Liver (tissue), 3 donors: ENCODE results near the gene CARD9.

Source experiments
- CTCF ChIP-seq: fragments of 150-350 bp; IDR thresholded peaks from 2 replicates; pipeline ENCODE4 v1.5.1; 2017; ENCODE audit warnings: improper control_type of control experiment, low read depth, low read length; ENCODE audit not compliant: missing input control
- EGR1 ChIP-seq, 2 donors: IDR thresholded peaks; 2 replicates each; pipeline ENCODE4 v1.6.1; 2016 to 2018; ENCODE audit warnings: antibody characterized with exemption in 2 of 2, low read depth in 2 of 2
- FOXA1 ChIP-seq: IDR thresholded peaks from 2 replicates; pipeline ENCODE4 v1.6.1; 2016; ENCODE audit warnings: antibody characterized with exemption
- GABPA ChIP-seq, 2 donors: IDR thresholded peaks in 1 of 2; conservative IDR thresholded peaks in 1 of 2; 2 replicates each; pipeline ENCODE4 v1.6.1; 2016; ENCODE audit warnings: antibody characterized with exemption in 2 of 2, mild to moderate bottlenecking in 1 of 2, moderate library complexity in 1 of 2
- MAX ChIP-seq: IDR thresholded peaks from 2 replicates; pipeline ENCODE4 v1.6.1; 2016; ENCODE audit warnings: antibody characterized with exemption
- NR2F2 ChIP-seq: IDR thresholded peaks from 2 replicates; pipeline ENCODE4 v1.6.1; 2016; ENCODE audit warnings: antibody characterized with exemption
- RAD21 ChIP-seq, 2 donors: IDR thresholded peaks; 2 replicates each; pipeline ENCODE4 v1.6.1; 2016; ENCODE audit warnings: antibody characterized with exemption in 2 of 2, mild to moderate bottlenecking in 2 of 2
- TAF1 ChIP-seq: conservative IDR thresholded peaks from 2 replicates; pipeline ENCODE4 v1.6.1; 2016; ENCODE audit warnings: antibody characterized with exemption, mild to moderate bottlenecking
- TF ChIP-seq, protein P1 (sequence below): IDR thresholded peaks from 2 replicates; pipeline ENCODE4 v1.6.1; 2016; ENCODE audit warnings: antibody characterized with exemption, mild to moderate bottlenecking
- TF ChIP-seq, protein P2 (sequence below): IDR thresholded peaks from 2 replicates; pipeline ENCODE4 v1.6.1; 2016; ENCODE audit warnings: antibody characterized with exemption
- donor health status: healthy.
- donor health status: healthy.

DNA sequence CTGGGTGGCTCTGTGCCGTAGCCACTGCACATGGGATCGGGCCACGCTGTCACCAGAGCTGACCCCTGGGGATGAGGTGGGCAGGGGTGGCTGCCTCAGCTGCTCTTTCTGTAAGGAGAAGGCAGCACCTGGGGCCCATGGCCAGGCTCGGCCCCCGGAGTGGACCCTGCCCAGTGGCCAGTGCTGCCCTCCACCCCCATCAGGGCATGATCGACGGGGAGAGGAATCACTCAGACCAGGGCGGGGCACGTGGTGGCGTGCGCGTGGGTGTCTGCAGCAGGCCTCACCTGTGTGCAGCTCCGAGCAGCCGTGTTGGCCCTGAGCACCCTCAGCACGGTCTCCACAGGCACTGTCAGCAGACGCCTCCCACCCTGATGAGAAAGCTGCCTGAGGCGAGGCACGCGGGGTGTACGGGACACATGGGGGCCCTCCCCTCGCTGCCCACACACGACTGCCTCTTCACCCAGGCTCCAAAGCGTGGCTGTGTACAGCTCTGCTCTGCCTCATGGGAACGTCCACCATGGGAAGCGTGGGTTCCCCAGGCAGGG, 8.6 kb upstream of the CARD9 start:
- no peak for TF ChIP-seq CTCF
- TF ChIP-seq, protein P1, sequence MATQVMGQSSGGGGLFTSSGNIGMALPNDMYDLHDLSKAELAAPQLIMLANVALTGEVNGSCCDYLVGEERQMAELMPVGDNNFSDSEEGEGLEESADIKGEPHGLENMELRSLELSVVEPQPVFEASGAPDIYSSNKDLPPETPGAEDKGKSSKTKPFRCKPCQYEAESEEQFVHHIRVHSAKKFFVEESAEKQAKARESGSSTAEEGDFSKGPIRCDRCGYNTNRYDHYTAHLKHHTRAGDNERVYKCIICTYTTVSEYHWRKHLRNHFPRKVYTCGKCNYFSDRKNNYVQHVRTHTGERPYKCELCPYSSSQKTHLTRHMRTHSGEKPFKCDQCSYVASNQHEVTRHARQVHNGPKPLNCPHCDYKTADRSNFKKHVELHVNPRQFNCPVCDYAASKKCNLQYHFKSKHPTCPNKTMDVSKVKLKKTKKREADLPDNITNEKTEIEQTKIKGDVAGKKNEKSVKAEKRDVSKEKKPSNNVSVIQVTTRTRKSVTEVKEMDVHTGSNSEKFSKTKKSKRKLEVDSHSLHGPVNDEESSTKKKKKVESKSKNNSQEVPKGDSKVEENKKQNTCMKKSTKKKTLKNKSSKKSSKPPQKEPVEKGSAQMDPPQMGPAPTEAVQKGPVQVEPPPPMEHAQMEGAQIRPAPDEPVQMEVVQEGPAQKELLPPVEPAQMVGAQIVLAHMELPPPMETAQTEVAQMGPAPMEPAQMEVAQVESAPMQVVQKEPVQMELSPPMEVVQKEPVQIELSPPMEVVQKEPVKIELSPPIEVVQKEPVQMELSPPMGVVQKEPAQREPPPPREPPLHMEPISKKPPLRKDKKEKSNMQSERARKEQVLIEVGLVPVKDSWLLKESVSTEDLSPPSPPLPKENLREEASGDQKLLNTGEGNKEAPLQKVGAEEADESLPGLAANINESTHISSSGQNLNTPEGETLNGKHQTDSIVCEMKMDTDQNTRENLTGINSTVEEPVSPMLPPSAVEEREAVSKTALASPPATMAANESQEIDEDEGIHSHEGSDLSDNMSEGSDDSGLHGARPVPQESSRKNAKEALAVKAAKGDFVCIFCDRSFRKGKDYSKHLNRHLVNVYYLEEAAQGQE, result no peak
- no peak for TF ChIP-seq RAD21 (IDR thresholded peaks at IDR 0.05)
- no peak for TF ChIP-seq EGR1 (IDR thresholded peaks at IDR 0.05; ENCODE audit: low read depth in 2 of 2)
- no peak for TF ChIP-seq TAF1
- TF ChIP-seq, protein P2, sequence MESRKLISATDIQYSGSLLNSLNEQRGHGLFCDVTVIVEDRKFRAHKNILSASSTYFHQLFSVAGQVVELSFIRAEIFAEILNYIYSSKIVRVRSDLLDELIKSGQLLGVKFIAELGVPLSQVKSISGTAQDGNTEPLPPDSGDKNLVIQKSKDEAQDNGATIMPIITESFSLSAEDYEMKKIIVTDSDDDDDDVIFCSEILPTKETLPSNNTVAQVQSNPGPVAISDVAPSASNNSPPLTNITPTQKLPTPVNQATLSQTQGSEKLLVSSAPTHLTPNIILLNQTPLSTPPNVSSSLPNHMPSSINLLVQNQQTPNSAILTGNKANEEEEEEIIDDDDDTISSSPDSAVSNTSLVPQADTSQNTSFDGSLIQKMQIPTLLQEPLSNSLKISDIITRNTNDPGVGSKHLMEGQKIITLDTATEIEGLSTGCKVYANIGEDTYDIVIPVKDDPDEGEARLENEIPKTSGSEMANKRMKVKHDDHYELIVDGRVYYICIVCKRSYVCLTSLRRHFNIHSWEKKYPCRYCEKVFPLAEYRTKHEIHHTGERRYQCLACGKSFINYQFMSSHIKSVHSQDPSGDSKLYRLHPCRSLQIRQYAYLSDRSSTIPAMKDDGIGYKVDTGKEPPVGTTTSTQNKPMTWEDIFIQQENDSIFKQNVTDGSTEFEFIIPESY, result no peak
- TF ChIP-seq GABPA (IDR thresholded peaks at IDR 0.05 in 1 of 2, conservative IDR thresholded peaks at IDR 0.05 in 1 of 2), result no peak
- no peak for TF ChIP-seq MAX
- TF ChIP-seq FOXA1, result no peak
- TF ChIP-seq NR2F2, result no peak
